Measurements from ENCODE around the gene HIVEP3. TPM values are rescaled to one million over a fixed set of nuclear protein-coding genes. Genes with fewer than 3 reads are reported as not detected.

The HIVEP3 gene
- total RNA-seq, 1 donor from 2014 or later = 2.0 TPM

- DNase-seq (ENCODE audit: low read depth) = no peak
Measured at GRCh38 chr1:41849211-41849759, 69.4 kb downstream of the HIVEP3 start.

- no peak for DNase-seq (ENCODE audit: low read depth)
Measured at GRCh38 chr1:41848216-41848952, 70.3 kb downstream of the HIVEP3 start.

DNA sequence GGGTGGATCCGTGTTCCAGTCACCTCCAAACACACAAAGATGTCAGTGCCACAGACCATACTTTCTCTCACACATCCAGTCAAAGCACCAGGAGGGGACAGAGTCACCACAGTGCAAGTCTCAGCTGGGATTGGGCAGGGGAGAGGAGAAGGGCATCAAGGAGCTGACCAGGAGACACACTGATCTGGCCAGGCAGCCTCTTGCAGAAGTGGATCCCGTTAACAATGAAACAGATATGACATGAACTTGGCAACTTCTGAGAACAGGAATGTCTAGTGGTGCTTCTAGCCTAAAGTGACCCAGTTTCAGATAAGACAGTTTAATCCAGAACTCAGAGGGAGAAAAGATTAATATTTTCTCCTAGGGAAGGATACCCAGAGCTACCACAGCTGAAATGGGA lies 71.0 kb downstream of the HIVEP3 start:
- DNase-seq (ENCODE audit: low read depth) = no peak

DNA sequence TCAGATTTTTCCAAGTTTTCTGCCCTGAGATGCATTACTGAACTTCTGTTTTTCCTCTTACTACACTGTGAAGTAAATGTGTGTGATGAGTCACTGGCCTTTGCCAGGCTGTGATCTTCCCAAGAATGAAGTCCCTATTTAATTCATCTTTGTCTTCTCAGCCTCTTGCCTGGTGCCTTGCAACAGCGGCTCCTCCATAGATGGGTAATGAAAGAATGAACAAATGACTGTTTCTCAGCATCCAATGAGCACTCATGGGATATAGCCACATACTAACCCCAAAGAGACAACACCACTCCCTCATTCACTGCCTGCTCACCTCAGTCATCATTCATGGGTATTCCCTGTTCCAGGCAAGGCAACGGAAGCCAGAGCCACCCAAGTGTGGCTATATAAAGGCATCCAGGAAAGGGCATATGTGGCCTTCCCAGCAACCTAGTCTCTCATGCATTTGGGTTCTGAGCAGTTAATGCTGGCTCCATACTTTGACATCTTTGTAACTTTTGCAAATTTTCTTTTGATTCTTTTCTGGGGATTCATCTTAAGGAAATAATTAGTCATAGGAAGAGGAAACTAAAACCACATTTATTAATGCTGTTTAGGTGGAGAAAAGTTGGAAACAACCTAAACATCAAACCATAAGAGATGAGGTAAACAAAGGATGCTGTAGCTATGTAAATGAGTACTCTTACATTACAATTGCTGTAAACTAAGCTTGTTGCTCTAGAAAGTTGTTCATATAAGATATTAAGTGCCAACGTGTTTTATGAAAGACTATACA lies 71.9 kb downstream of the HIVEP3 start:
- no peak for DNase-seq (ENCODE audit: low read depth)

DNA sequence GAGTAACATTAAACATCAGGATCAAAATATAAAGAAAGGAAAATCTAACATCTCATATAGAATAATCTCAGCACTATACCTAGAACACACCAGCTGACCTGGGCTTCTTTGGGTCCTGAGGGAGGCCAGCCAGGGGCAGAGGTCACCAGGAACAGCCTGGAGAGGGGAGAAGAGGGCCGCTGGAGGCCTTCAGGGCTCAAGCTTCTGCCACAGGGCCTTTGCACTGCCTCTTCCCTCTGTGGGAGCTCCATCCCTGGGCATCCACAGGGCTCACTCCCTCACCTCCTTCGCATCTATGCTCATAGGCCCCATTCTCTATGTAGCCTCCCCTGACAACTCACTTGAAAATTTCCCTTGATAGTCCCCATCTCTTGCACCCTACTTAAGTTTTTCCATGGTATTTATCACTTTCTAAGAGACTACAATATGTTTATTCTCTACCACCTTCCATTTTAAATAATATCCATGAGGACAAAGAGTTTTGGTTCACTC lies 73.9 kb downstream of the HIVEP3 start:
- DNase-seq (ENCODE audit: low read depth) = no peak

DNA sequence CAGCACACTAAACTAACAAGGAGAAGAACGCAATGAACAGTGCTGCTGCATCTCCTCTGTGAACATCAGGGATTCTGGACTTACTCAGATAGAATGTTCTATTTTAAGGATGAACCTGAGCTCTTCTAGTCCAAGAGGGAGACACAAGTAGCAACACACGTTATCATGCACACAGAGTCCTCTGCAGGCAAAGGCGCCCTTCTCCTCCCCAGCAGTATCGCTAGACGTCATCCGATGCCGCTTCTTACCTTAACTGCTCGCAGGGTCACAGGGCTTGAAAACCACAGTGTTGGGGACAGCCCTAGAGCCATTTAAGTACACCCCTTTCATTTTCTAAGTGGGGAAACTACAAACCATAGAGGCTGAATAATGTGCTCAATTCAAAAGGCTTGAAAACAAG lies 74.5 kb downstream of the HIVEP3 start:
- no peak for DNase-seq (ENCODE audit: low read depth)

DNA sequence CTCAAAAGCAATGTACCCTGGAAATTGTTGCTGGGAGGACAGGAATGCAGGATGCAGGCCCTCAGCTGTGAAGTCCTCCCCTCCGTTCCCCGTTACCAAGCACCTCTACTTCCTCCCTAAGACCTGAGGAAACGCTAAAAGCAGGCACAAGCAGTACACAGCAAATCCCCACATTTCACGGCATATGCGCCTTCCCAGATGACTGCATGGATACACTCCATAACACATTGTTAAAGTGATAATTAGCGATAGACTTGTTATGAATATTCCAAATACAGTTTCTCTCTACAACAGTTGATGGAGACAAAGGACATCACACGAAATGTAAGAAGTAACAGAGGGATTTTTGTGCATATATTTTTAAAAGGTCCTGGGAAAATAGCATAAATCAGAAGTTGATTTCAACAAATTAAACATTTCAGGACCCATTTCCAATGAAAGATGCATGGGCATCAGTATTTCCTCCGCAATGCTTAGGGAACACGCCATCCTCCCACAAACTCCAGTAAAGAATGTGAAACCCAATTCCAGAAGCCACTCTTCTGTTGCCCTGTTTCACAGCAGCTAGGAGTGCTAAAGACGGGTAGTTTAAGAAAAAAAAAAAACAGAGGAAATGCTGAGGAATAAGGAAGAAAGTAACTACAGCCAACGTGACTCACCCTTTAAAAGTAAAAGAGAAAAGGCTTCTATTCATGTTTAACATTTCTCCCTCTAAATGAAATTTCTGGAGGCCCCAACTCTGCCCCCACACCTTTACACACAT lies 75.5 kb downstream of the HIVEP3 start:
- peak; percentile 46 for DNase-seq (ENCODE audit: low read depth)

GRCh38 chr1:41842326-41842725 lies 76.4 kb downstream of the HIVEP3 start:
- DNase-seq (ENCODE audit: low read depth) = no peak

- no peak for DNase-seq (ENCODE audit: low read depth)
Measured at GRCh38 chr1:41840592-41841246, 78.0 kb downstream of the HIVEP3 start.

DNA sequence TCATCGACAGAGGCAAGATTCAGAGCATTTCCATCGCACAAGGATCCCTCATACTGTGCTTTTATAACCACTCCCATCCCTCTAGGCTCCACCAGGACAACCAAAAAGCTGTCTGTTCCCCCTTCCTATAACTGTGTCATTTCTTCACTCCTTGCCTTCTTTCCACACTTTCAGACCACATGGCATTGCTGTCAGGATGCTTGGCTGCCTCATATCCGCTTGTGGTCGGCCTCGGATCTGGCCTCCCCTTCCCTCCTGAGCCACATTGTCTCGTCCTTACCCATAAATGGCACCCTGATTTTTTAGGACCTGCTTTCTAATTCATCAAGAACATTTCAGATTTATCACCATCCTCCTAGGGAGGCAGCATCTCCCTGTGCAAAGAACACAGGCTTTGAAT lies 80.5 kb downstream of the HIVEP3 start:
- DNase-seq (ENCODE audit: low read depth) = no peak

- no peak for DNase-seq (ENCODE audit: low read depth)
Measured at GRCh38 chr1:41837691-41838090, 81.0 kb downstream of the HIVEP3 start.

GRCh38 chr1:41835485-41835884 lies 83.2 kb downstream of the HIVEP3 start:
- no peak for DNase-seq (ENCODE audit: low read depth)

- DNase-seq (ENCODE audit: low read depth) = no peak
Measured at GRCh38 chr1:41833519-41834000, 85.2 kb downstream of the HIVEP3 start.

DNA sequence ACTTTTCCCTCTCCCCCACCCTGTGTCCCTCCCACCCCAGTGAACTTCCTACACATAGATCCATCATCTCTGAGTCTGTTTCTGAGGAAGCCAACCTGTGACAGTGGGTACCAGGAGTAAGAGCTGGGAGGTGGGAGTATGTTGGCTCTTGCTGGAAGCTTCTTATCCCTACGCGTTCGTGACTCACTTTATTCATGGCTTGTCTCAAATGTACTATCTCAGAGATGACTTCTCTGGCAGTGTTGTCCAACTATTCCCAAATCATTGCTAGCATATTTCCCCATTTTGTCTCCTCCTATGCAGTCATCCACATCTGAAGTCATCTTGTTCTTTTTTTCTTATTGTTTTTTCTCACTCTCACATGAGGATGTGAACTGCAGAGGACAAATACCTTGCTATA lies 88.0 kb downstream of the HIVEP3 start:
- no peak for DNase-seq (ENCODE audit: low read depth)

GRCh38 chr1:41827991-41828570 lies 90.6 kb downstream of the HIVEP3 start:
- peak; percentile 39 for DNase-seq (ENCODE audit: low read depth)

DNA sequence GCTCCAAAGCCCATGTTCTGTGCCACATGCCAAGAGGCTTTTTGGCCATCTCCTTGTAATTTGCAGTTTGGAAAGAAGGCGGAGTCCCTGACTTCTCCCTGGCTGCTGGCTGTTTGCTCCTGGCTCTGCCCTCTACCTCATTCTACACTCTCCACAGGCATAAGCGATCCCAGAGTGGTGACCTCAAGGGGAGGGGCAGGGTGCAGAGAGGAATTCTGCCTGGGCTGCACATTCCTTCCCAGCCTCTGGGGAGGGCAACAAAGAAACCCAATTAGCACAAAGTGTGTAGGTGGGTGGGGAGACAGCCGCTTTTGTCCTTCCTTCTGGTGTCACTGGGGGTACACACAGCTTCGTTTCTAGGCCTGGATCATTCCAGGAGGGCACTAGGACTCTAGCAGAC lies 95.3 kb downstream of the HIVEP3 start:
- DNase-seq (ENCODE audit: low read depth) = peak; percentile 49

DNA sequence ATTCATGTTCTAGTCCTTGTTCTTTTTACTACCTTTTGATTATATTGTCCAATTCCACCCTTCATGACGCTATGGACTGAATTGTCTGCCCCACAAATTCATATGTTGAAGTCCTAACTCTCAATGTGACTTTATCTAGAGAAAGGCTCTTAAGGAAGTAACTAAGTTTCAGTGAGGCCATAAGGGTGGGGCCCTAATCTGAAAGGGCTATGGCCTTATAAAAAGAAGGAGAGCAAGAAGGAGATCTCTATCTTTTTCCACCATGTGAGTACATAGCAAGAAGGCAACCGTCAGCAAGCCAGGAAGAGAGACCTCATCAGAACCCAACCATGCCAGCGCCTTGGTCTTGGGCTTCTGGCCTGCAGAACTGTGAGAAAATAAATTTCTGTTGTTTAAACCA lies 95.9 kb downstream of the HIVEP3 start:
- no peak for DNase-seq (ENCODE audit: low read depth)

DNA sequence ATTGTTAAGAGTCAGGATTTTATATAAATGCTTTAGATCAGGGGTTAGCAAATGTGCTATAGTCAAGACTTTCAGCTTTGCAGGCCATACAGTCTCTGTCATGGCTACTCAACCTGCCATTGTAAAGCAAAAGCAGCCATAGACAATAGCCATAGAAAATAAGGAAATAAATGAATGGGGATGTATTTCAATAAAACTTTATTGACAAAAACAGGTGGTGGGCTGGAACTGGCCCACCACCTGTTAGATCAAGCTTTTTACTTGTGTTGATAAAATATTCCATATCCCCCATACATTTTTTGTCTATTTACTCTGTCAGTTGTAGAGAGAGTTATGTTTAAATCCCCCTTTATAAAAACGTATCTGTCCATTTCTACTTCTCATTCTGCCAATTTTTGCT lies 98.9 kb downstream of the HIVEP3 start:
- no peak for DNase-seq (ENCODE audit: low read depth)

GRCh38 chr1:41819069-41819468 lies 99.7 kb downstream of the HIVEP3 start:
- no peak for DNase-seq (ENCODE audit: low read depth)

GRCh38 chr1:41816061-41816460 lies 102.7 kb downstream of the HIVEP3 start:
- DNase-seq (ENCODE audit: low read depth) = no peak

Data from myocyte (in vitro differentiated cells).